NCI-H1694 treated with DMSO at 0.1 percent for 48 hours (cell line): ENCODE results near the gene SMIM9.
A peak's percentile ranks its signal among the peaks of the same experiment; 100 is the strongest.
"Not testable (repeated sequence)": the region's sequence is repeated elsewhere in the genome, so short reads cannot be mapped to it uniquely, and the experiment has no call there.

Experiments
- DNase-seq: peaks from one replicate; lab custom pipeline; 2025; lab: John Stamatoyannopoulos, UW

Gene SMIM9

GRCh38 chrX:154834562-154834961 lies at the start of gene SMIM9:
TSS of gene SMIM9 (minus strand) at chrX:154834662. CDS start at chrX:154830856, 3,806 bp downstream.
- no peak for DNase-seq

GRCh38 chrX:154884069-154884468 lies 49.6 kb upstream of the SMIM9 start:
- not testable (repeated sequence) for DNase-seq

- DNase-seq = no peak
These were observed 38.9 kb upstream of the SMIM9 start for GRCh38 chrX:154873329-154873728.

- not testable (repeated sequence) for DNase-seq
These were observed 34.1 kb upstream of the SMIM9 start for GRCh38 chrX:154868522-154868921.

GRCh38 chrX:154855256-154855655 lies 20.8 kb upstream of the SMIM9 start:
- no peak for DNase-seq

GRCh38 chrX:154850957-154851611 lies 16.6 kb upstream of the SMIM9 start:
- no peak for DNase-seq

- peak; percentile 69 for DNase-seq
These were observed 6.4 kb upstream of the SMIM9 start for GRCh38 chrX:154840856-154841255.

GRCh38 chrX:154836163-154836562 lies 1.7 kb upstream of the SMIM9 start:
- no peak for DNase-seq

GRCh38 chrX:154833746-154834274 lies 652 bp downstream of the SMIM9 start:
- no peak for DNase-seq

- DNase-seq = no peak
These were observed 4.5 kb downstream of the SMIM9 start for GRCh38 chrX:154829926-154830442.

- no peak for DNase-seq
These were observed 5.3 kb downstream of the SMIM9 start for GRCh38 chrX:154829134-154829533.

GRCh38 chrX:154828016-154828408 lies 6.5 kb downstream of the SMIM9 start:
- DNase-seq = no peak

- no peak for DNase-seq
These were observed 7.1 kb downstream of the SMIM9 start for GRCh38 chrX:154827194-154828015.

- DNase-seq = not testable (repeated sequence)
These were observed 8.9 kb downstream of the SMIM9 start for GRCh38 chrX:154825586-154825985.

- DNase-seq = no peak
These were observed 9.8 kb downstream of the SMIM9 start for GRCh38 chrX:154824638-154825037.

- no peak for DNase-seq
These were observed 12.4 kb downstream of the SMIM9 start for GRCh38 chrX:154822029-154822428.

GRCh38 chrX:154821523-154821922 lies 12.9 kb downstream of the SMIM9 start:
- no peak for DNase-seq

- no peak for DNase-seq
These were observed 14.6 kb downstream of the SMIM9 start for GRCh38 chrX:154819771-154820341.

- DNase-seq = no peak
These were observed 15.3 kb downstream of the SMIM9 start for GRCh38 chrX:154818916-154819770.

- DNase-seq = not testable (repeated sequence)
These were observed 17.3 kb downstream of the SMIM9 start for GRCh38 chrX:154817048-154817618.

- DNase-seq = not testable (repeated sequence)
These were observed 18.1 kb downstream of the SMIM9 start for GRCh38 chrX:154816326-154816898.
